ENCODE measurements around the gene TERF2IP. TPM values are rescaled to one million over a fixed set of nuclear protein-coding genes. Genes with fewer than 3 reads are reported as not detected.

Gene TERF2IP
- total RNA-seq, 2 experiments from 2014 or later = 78.6 to 79.4 TPM

- POLR2A ChIA-PET = interaction anchor here (0.5 to 4.4 kb wide), 21 partner anchors 11 to 1565 kb away, joined by 3 to 95 read pairs (median 5); partner anchors contain the start of genes ADAT1, CFDP1, GABARAPL2 and MON1B
- Mint-ChIP-seq H3K27ac (peak overlapping the region; percentile 98), H3K9me3 (no peaks in the 10 kb centered on the region), H3K4me3 (peak overlapping the region; percentile 86), H3K36me3 (peaks cover 18% of the 10 kb centered on the region), H3K4me1 (peaks cover 56% of the 10 kb centered on the region), H3K27me3 (no peaks in the 10 kb centered on the region)
- ATAC-seq (ENCODE audit: low read depth) = peak; percentile 15
- peak; percentile 88 for DNase-seq
Measured at GRCh38 chr16:75648265-75649076, 898 bp downstream of the TERF2IP start.

- peaks cover 42% of the 10 kb centered on the region for H3K4me1 Mint-ChIP-seq
- H3K27ac Mint-ChIP-seq = peak overlapping the region; percentile 18
- H3K9me3 Mint-ChIP-seq = no peaks in the 10 kb centered on the region
- no peak for DNase-seq
- H3K36me3 Mint-ChIP-seq = peaks cover 39% of the 10 kb centered on the region
- H3K4me3 Mint-ChIP-seq = no peak overlapping the region
- POLR2A ChIA-PET = interaction anchor here (0.6 kb wide), 1 partner anchor 94 kb away, joined by 3 read pairs; no protein-coding TSS in a partner anchor
- H3K27me3 Mint-ChIP-seq = no peaks in the 10 kb centered on the region
- no peak for ATAC-seq (ENCODE audit: low read depth)
Measured at GRCh38 chr16:75653922-75654321, 6.3 kb downstream of the TERF2IP start.

- ATAC-seq (ENCODE audit: low read depth) = no peak
Measured at GRCh38 chr16:75658175-75658574, 10.6 kb downstream of the TERF2IP start.

GRCh38 chr16:75660321-75660720, 12.7 kb downstream of the TERF2IP start:
- Mint-ChIP-seq H3K27me3 (no peaks in the 10 kb centered on the region), H3K4me1 (peaks cover 4% of the 10 kb centered on the region), H3K4me3 (no peak overlapping the region), H3K27ac (no peak overlapping the region), H3K9me3 (no peaks in the 10 kb centered on the region), H3K36me3 (peaks cover 24% of the 10 kb centered on the region)
- POLR2A ChIA-PET = interaction anchor here (1.1 to 3.1 kb wide), 2 partner anchors 12 to 17 kb away, joined by 3 to 16 read pairs; partner anchors contain the start of genes KARS1 and TERF2IP
- ATAC-seq (ENCODE audit: low read depth) (no peak), DNase-seq (no peak)

More at GRCh38 chr16:75658175-75658574, 10.6 kb downstream of the TERF2IP start:
- H3K4me3 Mint-ChIP-seq = no peak overlapping the region
- peaks cover 14% of the 10 kb centered on the region for H3K4me1 Mint-ChIP-seq
- no peaks in the 10 kb centered on the region for H3K27me3 Mint-ChIP-seq
- no peak for DNase-seq
- peak overlapping the region; percentile 25 for H3K27ac Mint-ChIP-seq
- POLR2A ChIA-PET = interaction anchor here (3.1 kb wide), 1 partner anchor 10 kb away, joined by 16 read pairs; the partner anchor contains the start of genes KARS1 and TERF2IP
- H3K9me3 Mint-ChIP-seq = no peaks in the 10 kb centered on the region
- peaks cover 30% of the 10 kb centered on the region for H3K36me3 Mint-ChIP-seq

GRCh38 chr16:75660726-75661302, 13.2 kb downstream of the TERF2IP start:
- Mint-ChIP-seq H3K4me3 (no peak overlapping the region), H3K36me3 (peaks cover 22% of the 10 kb centered on the region), H3K4me1 (peaks cover 4% of the 10 kb centered on the region), H3K9me3 (no peaks in the 10 kb centered on the region), H3K27ac (no peak overlapping the region), H3K27me3 (no peaks in the 10 kb centered on the region)
- POLR2A ChIA-PET = interaction anchor here (3.1 kb wide), 1 partner anchor 12 kb away, joined by 16 read pairs; the partner anchor contains the start of genes KARS1 and TERF2IP
- ATAC-seq (ENCODE audit: low read depth) (no peak), DNase-seq (no peak)

- Mint-ChIP-seq H3K36me3 (peaks cover 3% of the 10 kb centered on the region), H3K27ac (no peak overlapping the region), H3K4me3 (no peak overlapping the region), H3K9me3 (no peaks in the 10 kb centered on the region), H3K27me3 (no peaks in the 10 kb centered on the region), H3K4me1 (no peaks in the 10 kb centered on the region)
- DNase-seq (no peak), ATAC-seq (ENCODE audit: low read depth) (no peak)
- POLR2A ChIA-PET = no interaction called here
Measured at GRCh38 chr16:75667503-75667902, 19.9 kb downstream of the TERF2IP start.

GRCh38 chr16:75676909-75677308, 29.3 kb downstream of the TERF2IP start, which contains the start of gene CPHXL2:
CPHXL2 (minus strand) TSS chr16:75677009; CDS start chr16:75676999, 10 bp downstream.
- H3K4me3 Mint-ChIP-seq = no peak within 1 kb of the TSS
- H3K27me3 Mint-ChIP-seq = no peaks in the 10 kb centered on the region
- H3K27ac Mint-ChIP-seq = no peak within 1 kb of the TSS
- ATAC-seq (ENCODE audit: low read depth) = no peak
- H3K4me1 Mint-ChIP-seq = no peaks in the 10 kb centered on the region
- no peaks in the 10 kb centered on the region for H3K36me3 Mint-ChIP-seq
- H3K9me3 Mint-ChIP-seq = no peaks in the 10 kb centered on the region
- DNase-seq = no peak
- POLR2A ChIA-PET = no interaction called here

GRCh38 chr16:75679366-75679765, 31.8 kb downstream of the TERF2IP start:
- no peaks in the 10 kb centered on the region for H3K4me1 Mint-ChIP-seq
- H3K27me3 Mint-ChIP-seq = no peaks in the 10 kb centered on the region
- POLR2A ChIA-PET = no interaction called here
- H3K27ac Mint-ChIP-seq = no peak overlapping the region
- H3K36me3 Mint-ChIP-seq = no peaks in the 10 kb centered on the region
- DNase-seq (no peak), ATAC-seq (ENCODE audit: low read depth) (no peak)
- no peak overlapping the region for H3K4me3 Mint-ChIP-seq
- peaks cover 3% of the 10 kb centered on the region for H3K9me3 Mint-ChIP-seq

- POLR2A ChIA-PET = no interaction called here
- H3K27ac Mint-ChIP-seq = no peak overlapping the region
- peaks cover 6% of the 10 kb centered on the region for H3K9me3 Mint-ChIP-seq
- H3K36me3 Mint-ChIP-seq = no peaks in the 10 kb centered on the region
- no peaks in the 10 kb centered on the region for H3K4me1 Mint-ChIP-seq
- no peaks in the 10 kb centered on the region for H3K27me3 Mint-ChIP-seq
- no peak overlapping the region for H3K4me3 Mint-ChIP-seq
- ATAC-seq (ENCODE audit: low read depth) (no peak), DNase-seq (no peak)
Measured at GRCh38 chr16:75682308-75682707, 34.7 kb downstream of the TERF2IP start.

- POLR2A ChIA-PET = no interaction called here
- H3K4me3 Mint-ChIP-seq = no peak overlapping the region
- no peaks in the 10 kb centered on the region for H3K4me1 Mint-ChIP-seq
- DNase-seq = no peak
- no peak for ATAC-seq (ENCODE audit: low read depth)
- no peak overlapping the region for H3K27ac Mint-ChIP-seq
- peaks cover 7% of the 10 kb centered on the region for H3K9me3 Mint-ChIP-seq
- H3K27me3 Mint-ChIP-seq = peaks cover 2% of the 10 kb centered on the region
- H3K36me3 Mint-ChIP-seq = no peaks in the 10 kb centered on the region
Measured at GRCh38 chr16:75687361-75687760, 39.8 kb downstream of the TERF2IP start.

GRCh38 chr16:75695708-75696107, 48.1 kb downstream of the TERF2IP start:
- POLR2A ChIA-PET = no interaction called here
- H3K9me3 Mint-ChIP-seq = no peaks in the 10 kb centered on the region
- DNase-seq (no peak), ATAC-seq (ENCODE audit: low read depth) (no peak)
- no peak overlapping the region for H3K4me3 Mint-ChIP-seq
- peaks cover under 1% of the 10 kb centered on the region for H3K27me3 Mint-ChIP-seq
- H3K36me3 Mint-ChIP-seq = no peaks in the 10 kb centered on the region
- H3K4me1 Mint-ChIP-seq = no peaks in the 10 kb centered on the region
- H3K27ac Mint-ChIP-seq = no peak overlapping the region

- ATAC-seq (ENCODE audit: low read depth) (no peak), DNase-seq (no peak)
- Mint-ChIP-seq H3K4me3 (no peak overlapping the region), H3K9me3 (no peaks in the 10 kb centered on the region), H3K4me1 (no peaks in the 10 kb centered on the region), H3K36me3 (no peaks in the 10 kb centered on the region), H3K27ac (no peak overlapping the region), H3K27me3 (peaks cover 3% of the 10 kb centered on the region)
- POLR2A ChIA-PET = interaction anchor here (0.6 kb wide), 1 partner anchor 20 kb away, joined by 6 read pairs; no protein-coding TSS in a partner anchor
Measured at GRCh38 chr16:75697571-75697970, 50.0 kb downstream of the TERF2IP start.

GRCh38 chr16:75701361-75701760, 53.8 kb downstream of the TERF2IP start, which contains the start of gene DUXB:
DUXB (minus strand) TSS chr16:75701461; CDS start chr16:75701418, 43 bp downstream.
- DNase-seq (no peak), ATAC-seq (ENCODE audit: low read depth) (no peak)
- Mint-ChIP-seq H3K36me3 (no peaks in the 10 kb centered on the region), H3K4me1 (no peaks in the 10 kb centered on the region), H3K27ac (no peak within 1 kb of the TSS), H3K9me3 (no peaks in the 10 kb centered on the region), H3K27me3 (peaks cover 3% of the 10 kb centered on the region), H3K4me3 (no peak within 1 kb of the TSS)
- POLR2A ChIA-PET = no interaction called here
